Measurements from ENCODE around the gene ETFA. TPM values are rescaled to one million over a fixed set of nuclear protein-coding genes. Genes with fewer than 3 reads are reported as not detected.

The ETFA gene
- total RNA-seq, 1 experiment from 2014 or later, result 223 TPM

- DNase-seq (ENCODE audit: low spot score), result peak; percentile 92
These were observed 113.4 kb downstream of the ETFA start for GRCh38 chr15:76197703-76198455.

DNA sequence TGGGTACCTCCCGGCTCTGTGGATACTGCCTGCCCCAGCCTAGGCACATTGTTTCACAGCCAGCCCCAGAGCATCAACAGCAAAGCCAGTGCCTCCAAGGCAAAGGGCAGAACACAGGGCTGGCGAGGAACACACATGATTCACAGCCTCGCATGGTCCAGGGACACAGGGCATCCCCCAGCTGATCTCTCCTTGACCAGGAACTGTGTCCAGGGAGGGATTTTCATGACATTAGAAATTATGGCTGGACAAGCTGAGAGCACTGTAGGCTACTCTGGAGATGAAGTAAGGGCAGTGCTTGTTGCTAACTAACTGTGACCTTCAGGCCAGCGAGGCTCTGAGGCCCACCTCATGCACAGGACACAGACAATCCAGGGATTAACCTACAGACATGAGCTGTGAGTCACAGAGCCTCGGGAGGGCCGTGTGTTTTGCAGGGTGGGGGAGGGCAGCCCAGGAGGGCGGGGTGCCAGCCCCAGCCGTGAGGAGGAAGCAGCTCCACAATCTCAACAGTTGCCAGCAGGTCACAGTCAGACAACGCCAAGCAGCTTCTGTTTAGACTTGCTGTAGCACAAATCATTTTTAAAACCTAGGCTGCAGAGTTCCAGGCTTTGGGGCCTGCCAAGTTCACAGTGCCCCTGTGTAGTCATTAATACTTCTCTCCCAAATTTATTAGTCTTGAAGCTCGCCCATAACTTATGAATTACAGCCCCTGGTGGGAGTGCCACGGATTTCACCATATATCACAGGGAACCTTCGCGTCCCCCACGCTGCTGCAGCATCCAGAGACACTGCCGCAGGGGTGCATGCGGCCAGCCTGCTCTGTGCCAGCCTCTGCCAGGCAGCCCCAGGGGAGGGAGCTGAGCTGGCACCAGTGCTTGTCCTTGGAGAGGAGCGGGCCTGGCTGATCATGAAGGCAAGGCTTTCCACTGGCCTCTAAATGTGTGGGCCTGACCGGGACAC is 114.7 kb downstream of the ETFA start:
- peak; percentile 93 for DNase-seq (ENCODE audit: low spot score)

- DNase-seq (ENCODE audit: low spot score), result no peak
These were observed 115.6 kb downstream of the ETFA start for GRCh38 chr15:76195506-76196268.

- DNase-seq (ENCODE audit: low spot score), result no peak
These were observed 117.3 kb downstream of the ETFA start for GRCh38 chr15:76193934-76194333.

- no peak for DNase-seq (ENCODE audit: low spot score)
These were observed 118.6 kb downstream of the ETFA start for GRCh38 chr15:76192715-76193114.

- no peak for DNase-seq (ENCODE audit: low spot score)
These were observed 119.6 kb downstream of the ETFA start for GRCh38 chr15:76191539-76192244.

- peak; percentile 63 for DNase-seq (ENCODE audit: low spot score)
These were observed 120.3 kb downstream of the ETFA start for GRCh38 chr15:76190751-76191538.

- no peak for DNase-seq (ENCODE audit: low spot score)
These were observed 121.2 kb downstream of the ETFA start for GRCh38 chr15:76190070-76190564.

GRCh38 chr15:76189106-76189505 is 122.2 kb downstream of the ETFA start:
- no peak for DNase-seq (ENCODE audit: low spot score)

DNA sequence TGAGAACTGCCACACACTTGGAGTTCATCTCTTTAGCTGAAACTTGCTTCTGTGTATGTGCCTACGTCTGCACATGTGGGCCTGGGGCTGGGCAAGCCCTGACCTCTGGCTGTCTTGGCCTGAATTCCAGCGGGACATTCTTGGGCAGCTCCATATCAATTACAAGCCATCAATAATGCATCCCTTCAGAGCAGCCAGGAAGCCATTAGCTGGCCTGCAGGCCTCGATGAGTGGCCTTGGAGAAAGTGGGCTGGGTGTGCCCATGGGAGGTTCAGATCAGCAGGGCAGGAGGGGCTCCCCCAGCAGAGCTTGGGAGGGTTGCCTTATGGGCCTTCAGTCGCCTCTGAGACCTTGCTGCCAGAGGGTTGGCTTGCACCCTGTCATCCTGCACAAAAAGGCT is 124.1 kb downstream of the ETFA start:
- DNase-seq (ENCODE audit: low spot score), result no peak

DNA sequence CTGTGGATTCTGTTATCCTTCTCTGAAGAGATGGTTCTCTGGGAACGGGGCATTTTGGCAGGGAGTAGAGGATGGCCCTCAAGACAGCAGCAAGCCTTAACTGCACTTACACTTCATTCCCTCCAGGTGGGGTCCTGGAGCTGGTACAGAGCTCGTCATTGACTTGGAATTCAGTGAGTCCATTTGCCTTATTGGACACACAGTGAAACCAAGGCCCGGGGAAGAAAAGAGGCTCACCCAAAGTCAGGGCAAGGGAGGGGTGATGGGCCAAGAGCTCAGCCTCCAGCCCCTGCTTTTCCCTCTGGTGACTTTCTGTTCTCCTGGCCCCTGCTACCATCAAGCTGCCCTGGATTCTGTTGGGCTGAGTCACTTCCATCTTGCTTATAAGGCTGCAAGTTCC is 125.6 kb downstream of the ETFA start:
- DNase-seq (ENCODE audit: low spot score), result peak; percentile 71

DNA sequence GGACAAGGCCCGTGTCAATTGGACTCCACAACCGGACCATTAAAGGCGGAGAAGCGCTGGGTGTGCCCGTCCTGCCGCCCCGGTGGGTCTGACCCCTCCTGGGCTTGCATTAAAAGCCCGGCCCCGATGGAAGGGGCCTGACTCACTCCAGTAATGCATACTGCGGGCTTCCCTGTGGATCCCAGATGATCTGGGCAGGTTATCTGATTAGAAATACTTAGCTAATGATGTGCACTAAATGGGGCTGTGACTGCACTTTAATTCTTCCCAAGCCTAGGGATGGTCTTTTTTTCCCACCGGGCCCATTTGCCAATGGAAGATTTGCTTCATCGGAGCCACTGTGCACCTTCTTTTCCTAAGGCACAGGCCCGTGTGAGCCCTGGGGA is 126.6 kb downstream of the ETFA start:
- DNase-seq (ENCODE audit: low spot score), result peak; percentile 23

DNA sequence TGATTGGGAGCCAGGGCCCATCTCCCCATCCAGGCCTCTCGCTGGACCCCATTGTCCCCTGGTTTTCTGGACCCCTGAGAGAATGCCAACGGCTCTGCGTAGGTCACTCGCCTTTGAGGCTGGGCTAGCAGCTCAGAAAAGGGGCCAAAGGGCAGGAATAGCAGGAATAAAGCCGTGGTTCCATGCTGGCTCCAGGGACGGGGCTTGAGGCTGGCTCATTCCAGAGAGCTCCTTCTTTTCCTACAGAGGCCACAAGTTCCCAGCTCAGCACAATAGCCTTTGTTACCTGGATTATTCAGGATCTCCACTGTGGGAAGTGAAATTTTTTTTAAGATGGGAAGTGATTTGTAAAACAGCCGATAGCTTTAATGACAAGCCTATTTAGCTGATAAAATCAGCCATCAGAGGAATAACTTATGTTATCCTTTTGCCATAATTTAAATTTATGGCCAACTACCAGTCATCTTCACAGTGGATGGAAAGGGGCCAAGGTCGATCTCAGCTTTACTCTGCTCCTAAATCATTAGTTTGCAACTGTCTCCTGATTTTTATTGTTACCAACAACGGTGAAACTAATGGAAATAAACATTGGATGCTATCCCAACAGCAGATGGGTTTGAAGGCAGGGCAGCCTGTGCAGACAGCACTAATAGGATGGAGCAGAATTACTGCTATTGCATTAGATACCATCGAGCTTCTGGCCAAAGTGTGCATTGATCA is 127.2 kb downstream of the ETFA start:
- peak; percentile 34 for DNase-seq (ENCODE audit: low spot score)

- no peak for DNase-seq (ENCODE audit: low spot score)
These were observed 129.6 kb downstream of the ETFA start for GRCh38 chr15:76181705-76182107.

DNA sequence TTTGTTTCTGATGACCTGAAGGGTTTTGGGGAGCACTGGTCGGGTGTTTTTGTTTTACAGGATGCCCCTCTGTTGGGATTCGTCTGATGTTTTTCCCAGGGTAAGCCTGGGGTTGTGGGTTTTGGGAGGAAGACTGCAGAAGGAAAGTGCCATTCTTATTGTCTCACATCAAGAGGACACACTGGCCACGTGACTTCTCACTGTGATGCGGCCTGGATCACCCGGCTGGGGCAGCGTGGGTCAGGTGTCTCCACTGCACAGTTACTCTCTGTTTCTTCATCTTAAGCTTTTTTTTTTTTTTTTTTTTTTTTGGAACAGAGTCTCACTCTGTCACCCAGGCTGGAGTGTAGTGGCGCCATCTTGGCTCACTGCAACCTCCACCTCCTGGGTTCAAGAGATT is 130.9 kb downstream of the ETFA start:
- no peak for DNase-seq (ENCODE audit: low spot score)

GRCh38 chr15:76179023-76179422 is 132.2 kb downstream of the ETFA start:
- no peak for DNase-seq (ENCODE audit: low spot score)

DNA sequence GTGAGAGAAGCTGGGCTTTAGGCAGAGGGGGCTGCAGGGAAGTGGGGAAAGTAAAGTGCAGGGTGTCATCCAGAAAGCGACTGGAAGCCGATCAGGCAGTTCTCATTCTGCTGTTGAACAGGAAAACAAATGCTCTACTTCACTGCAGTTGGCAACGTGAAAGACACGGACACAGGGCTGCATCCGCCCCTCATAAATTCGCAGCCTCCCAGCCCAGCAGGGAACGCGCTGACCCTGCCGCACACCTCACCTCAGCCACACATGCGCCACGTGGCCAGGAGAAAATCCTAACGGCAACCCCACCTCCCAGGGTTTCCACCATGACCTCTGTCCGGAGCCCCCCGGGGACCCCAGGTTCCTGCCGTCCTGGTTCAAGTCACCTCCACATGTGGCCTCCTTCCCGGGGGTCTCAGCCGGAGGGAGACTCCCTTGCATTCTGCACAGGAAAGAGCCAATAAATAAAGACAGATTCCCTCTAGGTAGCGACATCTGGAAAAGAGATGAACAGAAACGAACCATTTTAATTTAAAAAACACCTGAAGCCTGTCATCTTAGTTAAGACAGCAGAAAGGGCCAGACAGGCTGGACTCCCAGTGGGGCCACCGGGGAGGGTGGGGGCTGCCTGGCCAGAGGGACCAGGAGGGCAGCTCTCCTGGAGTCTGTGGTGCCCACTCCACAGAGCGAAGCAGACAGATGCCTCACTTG is 132.8 kb downstream of the ETFA start:
- no peak for DNase-seq (ENCODE audit: low spot score)

DNA sequence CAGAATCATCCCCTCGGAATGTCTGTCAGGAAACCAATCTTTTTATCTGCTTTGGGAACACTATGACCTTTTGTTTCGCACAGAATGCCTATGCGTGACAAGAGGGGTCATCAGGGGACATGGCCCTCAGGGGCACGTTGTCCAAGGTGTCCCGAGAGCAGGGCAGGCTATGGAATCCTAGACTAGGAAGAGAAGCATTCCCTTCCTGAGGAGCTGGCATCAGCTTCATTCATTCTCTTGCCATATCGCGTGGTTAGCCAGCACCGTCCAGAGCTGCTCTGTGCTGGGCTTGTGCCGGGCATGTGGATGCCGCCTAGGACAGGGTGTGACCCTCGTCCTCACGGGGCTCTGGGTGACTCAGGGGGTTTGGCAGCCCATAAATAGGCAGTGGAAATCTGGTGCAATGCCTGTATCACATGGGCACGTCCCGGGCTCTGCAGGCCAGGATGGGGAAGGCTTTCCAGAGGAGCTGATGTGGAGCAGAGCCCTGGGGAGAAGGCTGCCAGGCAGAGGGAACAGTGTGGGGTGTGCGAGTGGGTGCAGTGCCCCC is 133.7 kb downstream of the ETFA start:
- peak; percentile 72 for DNase-seq (ENCODE audit: low spot score)

All from A172 (cell line).